DND-41 (cell line): ENCODE data around the gene XRN2.

Experiments
- EZH2 ChIP-seq: IDR thresholded peaks from 3 replicates; pipeline ENCODE4 v1.6.1; 2012; ENCODE audit warnings: borderline replicate concordance, low read depth, mild to moderate bottlenecking, moderate library complexity, low read length, inconsistent platforms; ENCODE audit not compliant: severe bottlenecking
- TF ChIP-seq, protein P1 (sequence below): IDR thresholded peaks from 2 replicates; pipeline ENCODE4 v1.5.1; 2012; ENCODE audit warnings: borderline replicate concordance, low read length, moderate library complexity, mild to moderate bottlenecking; ENCODE audit not compliant: poor library complexity, severe bottlenecking; ENCODE audit errors: extremely low read depth

DNA sequence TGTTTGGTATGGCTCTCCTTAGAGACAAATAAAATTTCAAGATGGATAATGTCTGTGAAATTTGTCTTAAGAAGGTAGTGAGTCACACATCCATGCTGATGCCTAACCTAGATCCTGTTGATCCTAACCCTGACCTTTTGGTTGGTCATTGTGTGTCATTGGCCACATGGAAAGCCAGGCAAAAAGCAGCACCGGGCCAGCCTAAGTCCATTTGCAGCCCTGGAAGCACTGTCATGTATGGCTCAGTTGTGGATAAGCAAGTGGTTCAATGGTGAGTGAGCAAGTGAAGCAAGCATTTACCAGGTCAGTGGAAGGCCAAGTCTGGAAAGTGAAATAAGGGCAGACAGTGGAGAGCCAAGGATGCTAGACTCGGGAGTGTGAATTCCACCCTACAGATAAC is 12.1 kb upstream of the XRN2 start:
- TF ChIP-seq, protein P1, sequence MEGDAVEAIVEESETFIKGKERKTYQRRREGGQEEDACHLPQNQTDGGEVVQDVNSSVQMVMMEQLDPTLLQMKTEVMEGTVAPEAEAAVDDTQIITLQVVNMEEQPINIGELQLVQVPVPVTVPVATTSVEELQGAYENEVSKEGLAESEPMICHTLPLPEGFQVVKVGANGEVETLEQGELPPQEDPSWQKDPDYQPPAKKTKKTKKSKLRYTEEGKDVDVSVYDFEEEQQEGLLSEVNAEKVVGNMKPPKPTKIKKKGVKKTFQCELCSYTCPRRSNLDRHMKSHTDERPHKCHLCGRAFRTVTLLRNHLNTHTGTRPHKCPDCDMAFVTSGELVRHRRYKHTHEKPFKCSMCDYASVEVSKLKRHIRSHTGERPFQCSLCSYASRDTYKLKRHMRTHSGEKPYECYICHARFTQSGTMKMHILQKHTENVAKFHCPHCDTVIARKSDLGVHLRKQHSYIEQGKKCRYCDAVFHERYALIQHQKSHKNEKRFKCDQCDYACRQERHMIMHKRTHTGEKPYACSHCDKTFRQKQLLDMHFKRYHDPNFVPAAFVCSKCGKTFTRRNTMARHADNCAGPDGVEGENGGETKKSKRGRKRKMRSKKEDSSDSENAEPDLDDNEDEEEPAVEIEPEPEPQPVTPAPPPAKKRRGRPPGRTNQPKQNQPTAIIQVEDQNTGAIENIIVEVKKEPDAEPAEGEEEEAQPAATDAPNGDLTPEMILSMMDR, result no peak
- no peak for TF ChIP-seq EZH2
